Lower lobe of right lung (tissue), 2 donors: ENCODE results near the gene FRMD4B. TPM values are rescaled to one million over a fixed set of nuclear protein-coding genes. Genes with fewer than 3 reads are reported as not detected.
A peak's percentile ranks its signal among the peaks of the same experiment; 100 is the strongest.
"Not testable (repeated sequence)": the region's sequence is repeated elsewhere in the genome, so short reads cannot be mapped to it uniquely, and the experiment has no call there.

Experiments
- ATAC-seq, 2 donors: fragments of 200-7000 bp; cut with Tn5 transposase; one replicate each; pipeline ENCODE4 v1.9.1; 2020 to 2022; ENCODE audit warnings: mild to moderate bottlenecking in 2 of 2, moderate library complexity in 2 of 2
- DNase-seq: peaks from one replicate; pipeline ENCODE4 v3.0.0-alpha.2; 2020
- H3K27ac ChIP-seq: fragments of 200-600 bp; one replicate; pipeline ENCODE4 v1.8.0; 2022
- H3K27me3 ChIP-seq: fragments of 200-600 bp; one replicate; pipeline ENCODE4 v1.8.0; 2022; ENCODE audit warnings: low read depth
- H3K36me3 ChIP-seq: fragments of 200-600 bp; one replicate; pipeline ENCODE4 v1.8.0; 2022; ENCODE audit warnings: mild to moderate bottlenecking
- H3K4me1 ChIP-seq: fragments of 200-600 bp; one replicate; pipeline ENCODE4 v1.8.0; 2022
- H3K4me3 ChIP-seq: fragments of 200-600 bp; one replicate; pipeline ENCODE4 v1.8.0; 2022; ENCODE audit warnings: mild to moderate bottlenecking
- H3K9me3 ChIP-seq: fragments of 200-600 bp; one replicate; pipeline ENCODE4 v1.8.0; 2022
- CTCF ChIP-seq: fragments of 200-600 bp; IDR thresholded peaks from one replicate; pipeline ENCODE4 v1.8.0; 2022; ENCODE audit warnings: antibody characterized with exemption, mild to moderate bottlenecking
- intact Hi-C: fragments of 100-400 bp; cut with DNase I; formaldehyde crosslinking; loops from one replicate; pipeline ENCODE4 v1.11.0; 2022
- total RNA-seq: library from RNA; stranded (reverse); fragmentation: NEBNext Ultra II Directional; extraction: Animal tissue kit (Norgen Biotek cat#: 25700); gene quantifications from one replicate; pipeline ENCODE4 v1.2.1, GENCODE V29; 2021
- donor health status: DM: no; HTN: yes; CAD: no; lungs with severe emphysema.

Gene FRMD4B
- total RNA-seq, 1 donor from 2014 or later, result 62.4 TPM

GRCh38 chr3:69236812-69237707, 148.8 kb downstream of the FRMD4B start:
- Histone ChIP-seq H3K36me3 (peaks cover 15% of the 10 kb centered on the region), H3K27ac (peak overlapping the region; percentile 20), H3K27me3 (no peaks in the 10 kb centered on the region), H3K4me3 (peak overlapping the region; percentile 42), H3K4me1 (peaks cover 21% of the 10 kb centered on the region), H3K9me3 (no peaks in the 10 kb centered on the region)
- no peak for TF ChIP-seq CTCF
- DNase-seq (no peak), ATAC-seq (peak; percentile 44 to 53)
- intact Hi-C loops, result no loop called here

GRCh38 chr3:69235882-69236281, 150.0 kb downstream of the FRMD4B start:
- Histone ChIP-seq H3K9me3 (no peaks in the 10 kb centered on the region), H3K4me1 (peaks cover 16% of the 10 kb centered on the region), H3K27ac (no peak overlapping the region), H3K4me3 (no peak overlapping the region), H3K36me3 (peaks cover 15% of the 10 kb centered on the region), H3K27me3 (no peaks in the 10 kb centered on the region)
- intact Hi-C loops, result no loop called here
- DNase-seq, result no peak
- no peak for TF ChIP-seq CTCF
- no peak for ATAC-seq

GRCh38 chr3:69235227-69235626, 150.7 kb downstream of the FRMD4B start:
- H3K27ac ChIP-seq, ATAC-seq, DNase-seq, H3K4me3 ChIP-seq, H3K9me3 ChIP-seq, H3K27me3 ChIP-seq, intact Hi-C loops: not testable (repeated sequence)
- peaks cover 16% of the 10 kb centered on the region for H3K4me1 ChIP-seq
- peaks cover 15% of the 10 kb centered on the region for H3K36me3 ChIP-seq

- intact Hi-C loops, result no loop called here
- Histone ChIP-seq H3K27ac (no peak overlapping the region), H3K36me3 (peaks cover 15% of the 10 kb centered on the region), H3K4me1 (peaks cover 15% of the 10 kb centered on the region), H3K27me3 (no peaks in the 10 kb centered on the region), H3K9me3 (no peaks in the 10 kb centered on the region), H3K4me3 (no peak overlapping the region)
- TF ChIP-seq CTCF, result no peak
- ATAC-seq (no peak), DNase-seq (no peak)
Measured at GRCh38 chr3:69232482-69232881, 153.4 kb downstream of the FRMD4B start.

- peaks cover 15% of the 10 kb centered on the region for H3K36me3 ChIP-seq
Measured at GRCh38 chr3:69231929-69232440, 153.9 kb downstream of the FRMD4B start.

More at GRCh38 chr3:69231929-69232440, 153.9 kb downstream of the FRMD4B start:
- Histone ChIP-seq H3K27ac (no peak overlapping the region), H3K4me3 (no peak overlapping the region), H3K9me3 (no peaks in the 10 kb centered on the region), H3K4me1 (peaks cover 10% of the 10 kb centered on the region), H3K27me3 (no peaks in the 10 kb centered on the region)
- intact Hi-C loops, result no loop called here
- no peak for TF ChIP-seq CTCF
- DNase-seq (no peak), ATAC-seq (no peak)
